Common myeloid progenitor, CD34-positive (primary cell): ENCODE data around the gene RTN3.

ENCODE experiments used
- CTCF ChIA-PET: fragments of 350-600 bp; sonication (Branson Sonifier 250); formaldehyde crosslinking; loops from one replicate; lab custom pipeline; 2021; ENCODE audit warnings: antibody characterized with exemption; lab: Charles Lee
- POLR2A ChIA-PET: fragments of 350-600 bp; sonication (Branson Sonifier 250); formaldehyde crosslinking; loops from one replicate; lab custom pipeline; 2021; ENCODE audit warnings: antibody characterized with exemption; lab: Charles Lee
- DNase-seq, 3 donors: peaks; one replicate each; pipeline versions ENCODE4 v3.0.0 to v3.0.0-alpha.2; 2013
- H3K27ac ChIP-seq, 2 experiments: 1 replicate in 1 of 2; 2 replicates in 1 of 2; pipeline ENCODE4 v1.7.0; 2013; ENCODE audit warnings: inconsistent platforms in 2 of 2, low read length in 2 of 2, mild to moderate bottlenecking in 2 of 2, low read depth in 1 of 2, moderate library complexity in 1 of 2; ENCODE audit not compliant: severe bottlenecking in 2 of 2, insufficient read depth in 1 of 2, poor library complexity in 1 of 2
- H3K27me3 ChIP-seq, 5 experiments: replicated peaks in 2 of 5; 1 replicate in 3 of 5; 2 replicates in 2 of 5; pipeline versions ENCODE4 v1.6.1 to v1.7.0; 2013; ENCODE audit warnings: low read length in 4 of 5, mild to moderate bottlenecking in 2 of 5, moderate library complexity in 2 of 5, inconsistent platforms in 1 of 5; ENCODE audit not compliant: insufficient read depth in 5 of 5, control insufficient read depth in 4 of 5
- H3K36me3 ChIP-seq, 4 experiments: 1 replicate in 2 of 4; 2 replicates in 2 of 4; pipeline versions ENCODE4 v1.6.1 to v1.7.0; 2013; ENCODE audit warnings: low read length in 3 of 4, control low read depth in 1 of 4, mild to moderate bottlenecking in 1 of 4; ENCODE audit not compliant: control insufficient read depth in 4 of 4, insufficient read depth in 4 of 4
- H3K4me1 ChIP-seq, 4 experiments: 1 replicate in 3 of 4; 2 replicates in 1 of 4; pipeline versions ENCODE4 v1.6.1 to v1.7.1; 2013; ENCODE audit warnings: low read length in 3 of 4, mild to moderate bottlenecking in 3 of 4, control low read depth in 1 of 4, inconsistent platforms in 1 of 4, moderate library complexity in 1 of 4; ENCODE audit not compliant: control insufficient read depth in 4 of 4, insufficient read depth in 4 of 4; ENCODE audit errors: control extremely low read depth in 1 of 4
- H3K4me3 ChIP-seq, 7 experiments: 1 replicate in 4 of 7; 2 replicates in 3 of 7; pipeline versions ENCODE4 v1.5.1 to v1.7.0; 2013; ENCODE audit warnings: mild to moderate bottlenecking in 7 of 7, low read length in 6 of 7, moderate library complexity in 6 of 7, inconsistent platforms in 2 of 7, low read depth in 2 of 7, control low read depth in 1 of 7; ENCODE audit not compliant: insufficient read depth in 4 of 7, control insufficient read depth in 1 of 7; ENCODE audit errors: extremely low read depth in 1 of 7
- H3K9me3 ChIP-seq, 5 experiments: 1 replicate in 4 of 5; 2 replicates in 1 of 5; pipeline versions ENCODE4 v1.6.1 to v1.7.1; 2013; ENCODE audit warnings: low read length in 4 of 5, mild to moderate bottlenecking in 2 of 5, inconsistent platforms in 1 of 5, low read depth in 1 of 5, moderate library complexity in 1 of 5; ENCODE audit not compliant: control insufficient read depth in 4 of 5, insufficient read depth in 2 of 5; ENCODE audit errors: control extremely low read depth in 1 of 5
- WGBS: methylation state at CpG from one replicate; pipeline ENCODE4 v1.1.5; 2013; ENCODE audit not compliant: insufficient coverage; 5-methylcytosine and 5-hydroxymethylcytosine counted together

The RTN3 gene

GRCh38 chr11:63652671-63653070 lies 28.6 kb upstream of the RTN3 start:
- ChIA-PET CTCF (interaction anchor here (1.0 kb wide), 1 partner anchor 17 kb away, joined by 3 read pairs; no protein-coding TSS in a partner anchor), POLR2A (no interaction called here)
- 83% methylated on average over 2 of the region's 3 CpGs for WGBS
- H3K9me3 ChIP-seq, result no peaks in the 10 kb centered on the region
- peaks cover 0 to 9% (median 2%) of the 10 kb centered on the region in 4 experiments for H3K4me1 ChIP-seq
- peak; percentile 34 to 81 (median 68) for DNase-seq
- peaks cover 7 to 34% (median 18%) of the 10 kb centered on the region in 4 experiments for H3K36me3 ChIP-seq
- H3K4me3 ChIP-seq, result no peak overlapping the region
- H3K27me3 ChIP-seq, result no peaks in the 10 kb centered on the region
- H3K27ac ChIP-seq, result peak overlapping the region in 1 of 2 experiments; percentile 29

DNA sequence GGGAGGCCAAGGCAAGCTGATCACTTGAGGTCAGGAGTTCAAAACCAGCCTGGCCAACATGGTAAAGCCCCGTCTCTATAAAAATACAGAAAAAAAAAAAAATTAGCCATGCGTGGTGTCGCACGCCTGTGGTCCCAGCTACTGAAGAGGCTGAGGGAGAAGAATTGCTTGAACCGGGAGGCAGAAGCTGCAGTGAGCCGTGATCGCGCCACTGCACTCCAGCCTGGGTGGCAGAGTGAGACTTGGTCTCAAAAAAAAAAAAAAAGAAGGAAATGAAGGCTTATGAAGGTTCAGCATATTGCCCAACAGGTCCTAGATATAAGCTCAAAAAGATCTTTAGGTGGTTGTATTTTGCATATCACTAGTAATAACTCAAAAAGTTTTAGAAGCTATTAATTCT lies 20.3 kb upstream of the RTN3 start:
- ChIA-PET POLR2A (no interaction called here), CTCF (interaction anchor here (0.6 to 1.7 kb wide), 7 partner anchors 9 to 84 kb away, joined by 3 to 7 read pairs (median 3); no protein-coding TSS in a partner anchor)
- Histone ChIP-seq H3K27ac (no peak overlapping the region), H3K9me3 (no peaks in the 10 kb centered on the region), H3K4me1 (no peaks in the 10 kb centered on the region), H3K27me3 (no peaks in the 10 kb centered on the region), H3K4me3 (no peak overlapping the region), H3K36me3 (peaks cover 3 to 9% (median 4%) of the 10 kb centered on the region in 4 experiments)
- 100% methylated on average over 7 of the region's 8 CpGs for WGBS
- DNase-seq, result no peak

- Histone ChIP-seq H3K9me3 (no peaks in the 10 kb centered on the region), H3K27ac (no peak overlapping the region), H3K4me1 (peaks cover 0 to 1% (median 0%) of the 10 kb centered on the region in 4 experiments), H3K27me3 (no peaks in the 10 kb centered on the region), H3K4me3 (no peak overlapping the region), H3K36me3 (peaks cover 0 to 7% (median 1%) of the 10 kb centered on the region in 4 experiments)
- WGBS, result no CpG with 5 or more reads among the region's 1 CpG
- POLR2A ChIA-PET, result no interaction called here
- CTCF ChIA-PET, result interaction anchor here (0.6 to 1.0 kb wide), 2 partner anchors 10 to 309 kb away, joined by 3 read pairs; no protein-coding TSS in a partner anchor
- no peak for DNase-seq
These were observed 17.5 kb upstream of the RTN3 start for GRCh38 chr11:63663809-63664208.

DNA sequence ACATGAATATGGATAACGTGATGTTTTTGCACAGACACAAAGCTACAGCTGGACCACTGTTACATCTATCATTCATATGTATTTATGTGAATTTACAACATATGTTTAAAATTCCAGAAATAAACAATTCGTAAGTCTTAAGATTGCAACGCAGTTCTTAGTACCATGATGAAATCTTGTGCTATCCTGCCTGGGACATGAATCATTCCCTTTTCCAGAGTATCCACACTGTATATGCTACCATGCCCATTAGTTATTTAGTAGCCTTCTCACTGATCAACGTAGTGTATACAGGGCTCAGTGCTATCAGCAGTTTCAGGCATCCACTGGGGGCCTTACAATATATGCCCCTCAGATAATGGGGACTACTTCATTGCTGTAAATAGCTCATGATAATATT lies 14.4 kb upstream of the RTN3 start:
- Histone ChIP-seq H3K4me3 (no peak overlapping the region), H3K9me3 (no peaks in the 10 kb centered on the region), H3K27ac (no peak overlapping the region), H3K27me3 (no peaks in the 10 kb centered on the region), H3K36me3 (peaks cover 0 to 5% (median 0%) of the 10 kb centered on the region in 4 experiments), H3K4me1 (peaks cover 6 to 17% (median 13%) of the 10 kb centered on the region in 4 experiments)
- POLR2A ChIA-PET, result no interaction called here
- CTCF ChIA-PET, result interaction anchor here (0.6 to 0.7 kb wide), 2 partner anchors 70 to 138 kb away, joined by 3 read pairs; no protein-coding TSS in a partner anchor
- no peak for DNase-seq
- 94% methylated on average over 2 of the region's 4 CpGs for WGBS

- no peak overlapping the region for H3K27ac ChIP-seq
These were observed 13.1 kb upstream of the RTN3 start for GRCh38 chr11:63667995-63668795.

DNA sequence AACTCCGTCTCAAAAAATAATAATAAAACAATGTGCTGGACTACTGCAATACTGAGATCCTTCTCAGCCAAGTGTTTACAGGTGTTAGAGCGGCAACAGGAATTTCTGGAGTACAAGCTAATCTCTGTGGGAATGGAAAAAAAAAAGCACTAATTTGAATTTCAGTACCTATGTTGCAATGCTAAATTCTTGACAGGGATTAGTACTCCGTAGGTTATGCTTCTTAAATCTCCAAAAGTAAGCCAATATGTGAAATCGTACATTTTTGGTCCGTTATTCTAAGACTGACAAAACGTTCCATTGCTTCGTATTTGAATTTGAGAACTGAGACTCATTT lies 11.2 kb upstream of the RTN3 start:
- H3K4me1 ChIP-seq, result peaks cover 6 to 17% (median 14%) of the 10 kb centered on the region in 4 experiments
- no peaks in the 10 kb centered on the region for H3K27me3 ChIP-seq
- no peaks in the 10 kb centered on the region for H3K9me3 ChIP-seq
- ChIA-PET POLR2A (no interaction called here), CTCF (interaction anchor here (0.7 to 3.3 kb wide), 13 partner anchors 9 to 75 kb away, joined by 3 to 20 read pairs (median 6); no protein-coding TSS in a partner anchor)
- peak overlapping the region in 6 of 7 experiments; percentile 68 to 88 (median 76) for H3K4me3 ChIP-seq
- WGBS, result 64% methylated on average over 6 of the region's 7 CpGs
- peaks cover 0 to 5% (median 0%) of the 10 kb centered on the region in 4 experiments for H3K36me3 ChIP-seq
- DNase-seq, result no peak
- H3K27ac ChIP-seq, result peak overlapping the region; percentile 41 to 73

More at GRCh38 chr11:63667995-63668795, 13.1 kb upstream of the RTN3 start:
- Histone ChIP-seq H3K36me3 (peaks cover 0 to 5% (median 0%) of the 10 kb centered on the region in 4 experiments), H3K4me3 (no peak overlapping the region), H3K9me3 (no peaks in the 10 kb centered on the region), H3K4me1 (peaks cover 6 to 17% (median 14%) of the 10 kb centered on the region in 4 experiments), H3K27me3 (no peaks in the 10 kb centered on the region)
- 100% methylated on average over 1 of the region's 3 CpGs for WGBS
- ChIA-PET POLR2A (no interaction called here), CTCF (interaction anchor here (2.2 to 3.3 kb wide), 2 partner anchors 9 to 70 kb away, joined by 4 to 20 read pairs; no protein-coding TSS in a partner anchor)
- DNase-seq, result no peak
